ACC112 (cell line): ENCODE measurements around the gene LAMA2.

Source experiments
- H2AFZ ChIP-seq: fragments of 200-600 bp; sonication (generic); one replicate; pipeline ENCODE4 v1.6.0; 2017; ENCODE audit warnings: antibody characterized with exemption, low read length; ENCODE audit not compliant: unreplicated experiment
- H3K27ac ChIP-seq: fragments of 200-600 bp; sonication (generic); 2 replicates; pipeline ENCODE4 v1.5.1; 2014; ENCODE audit warnings: low read depth, mild to moderate bottlenecking, antibody characterized with exemption, low read length, moderate library complexity
- H3K27me3 ChIP-seq: fragments of 200-600 bp; sonication (generic); 2 replicates; pipeline ENCODE4 v1.6.1; 2014; ENCODE audit warnings: mild to moderate bottlenecking, antibody characterized with exemption, low read length, moderate library complexity, mixed read lengths; ENCODE audit not compliant: insufficient read depth
- H3K36me3 ChIP-seq: fragments of 200-600 bp; sonication (generic); 2 replicates; pipeline ENCODE4 v1.6.1; 2016; ENCODE audit warnings: mild to moderate bottlenecking, antibody characterized with exemption, low read length, moderate library complexity, mixed read lengths; ENCODE audit not compliant: insufficient read depth
- H3K4me1 ChIP-seq: fragments of 200-600 bp; sonication (generic); one replicate; pipeline ENCODE4 v1.6.1; 2016; ENCODE audit warnings: low read length, mixed read lengths; ENCODE audit not compliant: insufficient read depth, unreplicated experiment, control insufficient read depth
- H3K4me3 ChIP-seq: fragments of 200-600 bp; sonication (generic); 2 replicates; pipeline ENCODE4 v1.5.1; 2014; ENCODE audit warnings: mild to moderate bottlenecking, low read depth, low read length
- H3K79me2 ChIP-seq: fragments of 200-600 bp; sonication (generic); one replicate; pipeline ENCODE4 v1.6.0; 2016; ENCODE audit warnings: low read length; ENCODE audit not compliant: control insufficient read depth, unreplicated experiment, insufficient read depth

Gene LAMA2

GRCh38 chr6:129276986-129277385 lies 394.0 kb downstream of the LAMA2 start:
- Histone ChIP-seq H3K79me2 (no peaks in the 10 kb centered on the region), H3K27ac (no peak overlapping the region), H3K27me3 (no peaks in the 10 kb centered on the region), H3K4me1 (no peaks in the 10 kb centered on the region), H3K36me3 (no peaks in the 10 kb centered on the region), H3K4me3 (no peak overlapping the region), H2AFZ (no peak overlapping the region)

- H3K27ac ChIP-seq, result no peak overlapping the region
- H2AFZ ChIP-seq, result no peak overlapping the region
- H3K4me1 ChIP-seq, result no peaks in the 10 kb centered on the region
- H3K36me3 ChIP-seq, result no peaks in the 10 kb centered on the region
- H3K79me2 ChIP-seq, result no peaks in the 10 kb centered on the region
- no peak overlapping the region for H3K4me3 ChIP-seq
- no peaks in the 10 kb centered on the region for H3K27me3 ChIP-seq
Observed at GRCh38 chr6:129279343-129280292, 396.7 kb downstream of the LAMA2 start.

- Histone ChIP-seq H3K4me3 (no peak overlapping the region), H3K4me1 (no peaks in the 10 kb centered on the region), H2AFZ (no peak overlapping the region), H3K36me3 (no peaks in the 10 kb centered on the region), H3K79me2 (no peaks in the 10 kb centered on the region), H3K27me3 (no peaks in the 10 kb centered on the region), H3K27ac (no peak overlapping the region)
Observed at GRCh38 chr6:129280293-129280644, 397.3 kb downstream of the LAMA2 start.

DNA sequence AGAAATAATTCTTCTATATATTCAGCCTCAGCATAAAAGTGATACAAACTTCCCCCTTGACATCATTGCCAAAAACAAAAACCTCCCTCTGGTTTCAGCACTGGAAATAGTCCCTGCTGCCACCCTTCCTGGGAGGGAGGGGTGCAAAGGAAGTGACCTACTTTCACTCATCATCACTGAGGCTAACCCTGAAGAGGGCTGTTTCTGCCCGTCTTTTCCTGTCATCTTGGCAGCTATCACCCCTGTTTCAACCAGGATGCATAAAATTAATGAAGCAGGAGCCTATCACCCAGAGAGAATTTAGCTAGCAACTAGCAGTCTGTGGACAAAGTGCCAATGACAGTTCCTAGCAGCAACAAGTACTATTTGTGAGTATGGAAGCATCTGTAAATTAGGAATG lies 397.8 kb downstream of the LAMA2 start:
- Histone ChIP-seq H2AFZ (no peak overlapping the region), H3K4me1 (no peaks in the 10 kb centered on the region), H3K79me2 (no peaks in the 10 kb centered on the region), H3K27me3 (no peaks in the 10 kb centered on the region), H3K36me3 (no peaks in the 10 kb centered on the region), H3K4me3 (no peak overlapping the region), H3K27ac (no peak overlapping the region)

DNA sequence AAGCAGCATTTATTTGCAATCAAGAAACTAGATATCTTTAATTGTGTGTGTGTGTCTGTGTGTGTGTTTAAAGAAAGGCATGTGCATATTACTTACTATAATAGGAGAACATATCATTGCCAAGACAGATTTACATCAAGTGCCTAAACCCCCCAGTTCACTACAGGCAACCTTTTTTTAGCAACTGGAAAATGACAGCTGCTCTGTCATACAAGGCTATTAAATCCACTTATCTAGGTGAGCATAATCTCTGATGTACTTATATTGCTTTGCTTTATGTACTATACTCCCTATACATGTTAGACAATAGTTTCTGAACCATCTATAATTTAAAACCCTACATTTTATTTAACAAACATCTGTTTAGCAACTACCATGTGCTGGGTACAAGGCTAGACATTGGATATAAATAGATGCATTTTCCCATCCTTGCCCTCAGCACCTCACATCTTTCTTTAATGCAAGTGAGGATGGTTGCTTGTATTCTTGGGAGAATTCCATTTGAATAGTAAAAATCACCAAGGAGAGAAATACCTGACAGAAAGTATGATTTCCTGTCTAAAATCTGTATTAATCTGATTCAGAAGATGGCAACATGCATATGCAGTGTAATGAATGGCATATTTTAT lies 398.3 kb downstream of the LAMA2 start:
- Histone ChIP-seq H3K27ac (no peak overlapping the region), H3K36me3 (no peaks in the 10 kb centered on the region), H3K79me2 (no peaks in the 10 kb centered on the region)

DNA sequence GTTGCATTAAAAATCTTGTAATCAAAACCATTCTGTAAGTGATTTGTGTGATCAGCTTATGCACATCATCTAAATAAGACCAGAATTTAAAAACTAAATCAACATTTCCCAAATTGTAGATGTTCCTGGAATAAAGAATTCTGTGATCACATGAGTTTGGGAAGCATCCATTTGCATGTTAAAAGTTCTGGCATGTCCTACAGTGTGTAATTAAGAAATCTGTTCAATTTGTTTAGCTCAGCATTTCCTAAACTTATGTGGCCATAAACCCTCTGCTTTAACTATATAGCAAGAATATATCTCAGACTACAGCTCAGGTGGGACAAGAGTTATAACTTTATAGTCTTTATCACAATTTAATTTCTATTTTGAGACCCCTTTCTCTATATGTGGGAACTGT lies 399.1 kb downstream of the LAMA2 start:
- no peak overlapping the region for H2AFZ ChIP-seq
- H3K27ac ChIP-seq, result no peak overlapping the region
- no peaks in the 10 kb centered on the region for H3K36me3 ChIP-seq
- H3K4me1 ChIP-seq, result no peaks in the 10 kb centered on the region
- no peaks in the 10 kb centered on the region for H3K79me2 ChIP-seq
- H3K4me3 ChIP-seq, result no peak overlapping the region
- no peaks in the 10 kb centered on the region for H3K27me3 ChIP-seq

More for the DNA sequence above, 398.3 kb downstream of the LAMA2 start:
- Histone ChIP-seq H3K27me3 (no peaks in the 10 kb centered on the region), H3K4me3 (no peak overlapping the region), H2AFZ (no peak overlapping the region), H3K4me1 (no peaks in the 10 kb centered on the region)

GRCh38 chr6:129284225-129284624 lies 401.3 kb downstream of the LAMA2 start:
- H2AFZ ChIP-seq, result no peak overlapping the region
- H3K27ac ChIP-seq, result no peak overlapping the region
- no peaks in the 10 kb centered on the region for H3K36me3 ChIP-seq
- no peak overlapping the region for H3K4me3 ChIP-seq
- H3K4me1 ChIP-seq, result no peaks in the 10 kb centered on the region
- no peaks in the 10 kb centered on the region for H3K27me3 ChIP-seq
- no peaks in the 10 kb centered on the region for H3K79me2 ChIP-seq

GRCh38 chr6:129287231-129288177 lies 404.6 kb downstream of the LAMA2 start:
- H3K27ac ChIP-seq, result no peak overlapping the region
- no peak overlapping the region for H3K4me3 ChIP-seq
- H3K4me1 ChIP-seq, result no peaks in the 10 kb centered on the region
- H3K36me3 ChIP-seq, result no peaks in the 10 kb centered on the region
- no peaks in the 10 kb centered on the region for H3K27me3 ChIP-seq
- no peaks in the 10 kb centered on the region for H3K79me2 ChIP-seq
- H2AFZ ChIP-seq, result no peak overlapping the region

DNA sequence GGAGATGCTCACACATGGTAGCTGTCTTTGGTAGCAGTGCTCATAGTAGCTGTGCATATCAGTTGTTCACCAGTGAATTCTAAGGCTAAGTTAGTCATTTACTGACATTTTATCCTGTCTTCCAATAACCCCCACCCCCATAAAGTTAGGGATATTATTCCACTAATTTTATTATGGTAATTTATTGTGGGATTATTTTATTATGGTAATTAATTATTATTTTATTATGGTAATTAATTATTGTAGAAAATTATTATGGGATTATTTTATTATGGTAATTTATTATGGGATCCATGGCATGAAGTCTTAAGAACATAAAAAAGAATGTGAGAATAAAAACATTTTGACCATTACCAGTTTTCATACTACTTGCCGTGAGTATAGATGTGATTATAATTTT lies 406.5 kb downstream of the LAMA2 start:
- no peaks in the 10 kb centered on the region for H3K27me3 ChIP-seq
- no peak overlapping the region for H3K27ac ChIP-seq
- H3K79me2 ChIP-seq, result no peaks in the 10 kb centered on the region
- no peak overlapping the region for H2AFZ ChIP-seq
- H3K4me1 ChIP-seq, result no peaks in the 10 kb centered on the region
- H3K4me3 ChIP-seq, result no peak overlapping the region
- no peaks in the 10 kb centered on the region for H3K36me3 ChIP-seq

GRCh38 chr6:129292836-129293235 lies 409.9 kb downstream of the LAMA2 start:
- H2AFZ ChIP-seq, result no peak overlapping the region
- no peaks in the 10 kb centered on the region for H3K27me3 ChIP-seq
- no peaks in the 10 kb centered on the region for H3K4me1 ChIP-seq
- no peak overlapping the region for H3K27ac ChIP-seq
- no peak overlapping the region for H3K4me3 ChIP-seq
- H3K79me2 ChIP-seq, result no peaks in the 10 kb centered on the region
- H3K36me3 ChIP-seq, result no peaks in the 10 kb centered on the region
